ENCODE data around the gene CITED2.

DNA sequence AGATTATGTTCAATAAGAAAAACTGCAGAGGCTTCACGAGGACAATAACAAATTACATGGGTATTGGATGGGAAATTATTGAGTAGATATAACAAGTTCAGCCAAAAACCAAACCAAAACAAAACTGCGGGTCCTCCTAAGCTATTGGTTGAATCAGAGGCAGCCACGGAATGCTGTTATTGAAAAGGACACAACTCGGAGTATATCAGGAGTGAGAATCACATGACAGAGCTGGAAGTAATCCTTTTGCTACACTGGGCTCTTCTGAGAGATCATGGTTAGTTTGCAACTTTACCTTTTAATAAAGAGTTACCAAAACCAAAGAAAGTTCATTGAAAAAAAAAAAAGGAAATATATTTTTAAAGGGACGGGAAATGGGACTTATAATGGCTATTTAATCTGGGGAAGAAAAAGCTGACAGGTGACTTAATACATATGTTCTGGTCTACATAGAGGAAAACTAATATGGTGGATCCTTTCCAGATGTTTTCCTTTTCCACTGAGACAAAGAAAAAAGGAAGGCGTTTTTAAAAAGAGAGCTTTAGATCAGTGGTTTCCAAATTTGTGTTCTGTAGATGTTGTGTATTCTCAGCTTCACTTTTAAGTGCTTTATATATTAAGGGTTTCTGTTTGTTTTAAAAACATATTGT, 6.9 kb upstream of the CITED2 start:
- TF ChIP-seq, protein P1, sequence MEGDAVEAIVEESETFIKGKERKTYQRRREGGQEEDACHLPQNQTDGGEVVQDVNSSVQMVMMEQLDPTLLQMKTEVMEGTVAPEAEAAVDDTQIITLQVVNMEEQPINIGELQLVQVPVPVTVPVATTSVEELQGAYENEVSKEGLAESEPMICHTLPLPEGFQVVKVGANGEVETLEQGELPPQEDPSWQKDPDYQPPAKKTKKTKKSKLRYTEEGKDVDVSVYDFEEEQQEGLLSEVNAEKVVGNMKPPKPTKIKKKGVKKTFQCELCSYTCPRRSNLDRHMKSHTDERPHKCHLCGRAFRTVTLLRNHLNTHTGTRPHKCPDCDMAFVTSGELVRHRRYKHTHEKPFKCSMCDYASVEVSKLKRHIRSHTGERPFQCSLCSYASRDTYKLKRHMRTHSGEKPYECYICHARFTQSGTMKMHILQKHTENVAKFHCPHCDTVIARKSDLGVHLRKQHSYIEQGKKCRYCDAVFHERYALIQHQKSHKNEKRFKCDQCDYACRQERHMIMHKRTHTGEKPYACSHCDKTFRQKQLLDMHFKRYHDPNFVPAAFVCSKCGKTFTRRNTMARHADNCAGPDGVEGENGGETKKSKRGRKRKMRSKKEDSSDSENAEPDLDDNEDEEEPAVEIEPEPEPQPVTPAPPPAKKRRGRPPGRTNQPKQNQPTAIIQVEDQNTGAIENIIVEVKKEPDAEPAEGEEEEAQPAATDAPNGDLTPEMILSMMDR (IDR thresholded peaks at IDR 0.05): no peak
- no peak for TF ChIP-seq EZH2phosphoT487 (IDR thresholded peaks at IDR 0.05)

Measured in neural progenitor cell (in vitro differentiated cells).